ENCODE results near the gene SH3TC1.

DNA sequence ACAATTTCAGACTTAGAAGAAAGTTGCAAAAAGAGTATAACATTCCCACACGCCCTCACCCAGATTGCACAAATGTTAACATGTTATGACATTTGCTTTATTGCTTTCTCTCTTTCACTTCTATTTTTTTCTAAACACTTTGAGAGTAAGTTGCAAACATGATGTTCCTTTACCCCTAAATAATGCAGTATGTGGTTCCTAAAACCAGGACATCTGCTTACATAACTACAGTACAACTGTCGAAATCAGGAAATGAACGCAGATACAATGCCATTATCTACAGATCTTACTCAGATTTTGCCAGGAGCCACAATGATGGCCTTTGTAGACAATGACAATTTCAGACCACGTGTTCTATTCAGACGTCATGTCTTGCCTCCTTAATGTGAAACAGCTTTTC lies 22.4 kb downstream of the SH3TC1 start:
- TF ChIP-seq CTCF (IDR thresholded peaks at IDR 0.05) = no peak
- TF ChIP-seq POLR2A (IDR thresholded peaks at IDR 0.05) = no peak
